ENCODE results near the gene AATK.

Gene AATK

GRCh38 chr17:81166033-81166492 lies at the start of gene AATK:
Gene AATK (minus strand): TSS chr17:81166221. CDS start chr17:81165992, 229 bp downstream.
- no peak for DNase-seq

GRCh38 chr17:81213978-81214377 lies 48.0 kb upstream of the AATK start:
- no peak for DNase-seq

GRCh38 chr17:81212365-81212764 lies 46.3 kb upstream of the AATK start:
- DNase-seq: no peak

GRCh38 chr17:81210868-81211267 lies 44.8 kb upstream of the AATK start:
- no peak for DNase-seq

- no peak for DNase-seq
Measured at GRCh38 chr17:81210466-81210865, 44.4 kb upstream of the AATK start.

GRCh38 chr17:81209141-81209540 lies 43.1 kb upstream of the AATK start:
- DNase-seq: no peak

- DNase-seq: no peak
Measured at GRCh38 chr17:81208651-81209050, 42.6 kb upstream of the AATK start.

- no peak for DNase-seq
Measured at GRCh38 chr17:81207610-81208581, 41.9 kb upstream of the AATK start.

GRCh38 chr17:81206657-81207056 lies 40.6 kb upstream of the AATK start:
- DNase-seq: no peak

GRCh38 chr17:81206166-81206565 lies 40.1 kb upstream of the AATK start:
- DNase-seq: no peak

- DNase-seq: no peak
Measured at GRCh38 chr17:81204578-81204977, 38.6 kb upstream of the AATK start.

- no peak for DNase-seq
Measured at GRCh38 chr17:81203136-81203535, 37.1 kb upstream of the AATK start.

- no peak for DNase-seq
Measured at GRCh38 chr17:81202318-81202717, 36.3 kb upstream of the AATK start.

GRCh38 chr17:81200695-81201580 lies 34.9 kb upstream of the AATK start:
- no peak for DNase-seq

- DNase-seq: no peak
Measured at GRCh38 chr17:81200201-81200600, 34.2 kb upstream of the AATK start.

GRCh38 chr17:81199482-81199830 lies 33.4 kb upstream of the AATK start:
- DNase-seq: no peak

- DNase-seq: no peak
Measured at GRCh38 chr17:81198826-81199481, 32.9 kb upstream of the AATK start.

GRCh38 chr17:81197831-81198490 lies 31.9 kb upstream of the AATK start:
- no peak for DNase-seq

- no peak for DNase-seq
Measured at GRCh38 chr17:81197409-81197795, 31.4 kb upstream of the AATK start.

- DNase-seq: no peak
Measured at GRCh38 chr17:81196505-81197408, 30.7 kb upstream of the AATK start.

- DNase-seq: no peak
Measured at GRCh38 chr17:81195941-81196495, 30.0 kb upstream of the AATK start.
